ENCODE measurements around the gene NFATC1. TPM values are rescaled to one million over a fixed set of nuclear protein-coding genes. Genes with fewer than 3 reads are reported as not detected.

NFATC1 gene
- total RNA-seq, 3 donors from 2014 or later = 10.9 to 18.0 (median 12.9) TPM

DNA sequence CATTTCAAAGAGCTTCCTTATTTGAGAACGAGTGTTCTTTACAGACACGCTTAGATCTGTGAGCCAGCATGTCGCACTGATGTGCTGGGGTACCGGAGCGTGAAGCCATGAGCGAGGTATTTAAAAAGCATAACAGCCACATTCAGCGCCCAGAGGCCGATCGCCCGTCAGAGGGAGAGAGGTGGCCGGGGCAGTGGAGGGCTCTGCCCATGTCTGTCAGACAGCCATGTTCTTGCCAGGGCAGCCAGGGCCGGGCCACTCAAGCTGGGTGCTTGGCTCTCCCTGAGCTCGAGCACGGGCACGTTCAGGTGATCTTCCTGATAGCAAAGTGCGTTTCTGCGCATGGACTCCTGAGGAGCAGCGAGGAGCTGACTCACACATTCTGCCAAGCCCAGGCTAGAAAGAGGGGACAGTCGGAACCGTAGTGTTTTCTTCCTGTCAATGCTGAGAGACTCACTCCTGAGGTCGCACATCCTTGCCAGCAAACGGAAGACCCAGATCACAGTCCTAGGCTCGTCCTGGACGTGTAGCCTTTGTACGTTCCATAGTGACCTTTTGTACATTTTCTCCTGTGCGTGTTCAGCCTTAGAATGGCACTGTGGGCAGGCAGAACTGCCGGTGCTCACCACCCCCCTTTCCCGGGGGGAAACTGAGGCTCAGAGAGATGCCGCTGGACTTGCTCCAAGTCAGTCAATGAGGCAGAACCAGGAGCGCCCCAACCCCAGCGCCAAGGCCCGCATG, 100.7 kb downstream of the NFATC1 start:
- intact Hi-C loops (cut with DNase I; ENCODE audit: low total_unique reads) = no loop called here
- Histone ChIP-seq H3K27ac (no peak overlapping the region), H3K4me1 (no peaks in the 10 kb centered on the region), H3K27me3 (no peaks in the 10 kb centered on the region), H3K4me3 (no peak overlapping the region), H3K36me3 (no peaks in the 10 kb centered on the region), H3K9me3 (peaks cover 0 to 14% of the 10 kb centered on the region in 2 donors)
- TF ChIP-seq, protein P1, sequence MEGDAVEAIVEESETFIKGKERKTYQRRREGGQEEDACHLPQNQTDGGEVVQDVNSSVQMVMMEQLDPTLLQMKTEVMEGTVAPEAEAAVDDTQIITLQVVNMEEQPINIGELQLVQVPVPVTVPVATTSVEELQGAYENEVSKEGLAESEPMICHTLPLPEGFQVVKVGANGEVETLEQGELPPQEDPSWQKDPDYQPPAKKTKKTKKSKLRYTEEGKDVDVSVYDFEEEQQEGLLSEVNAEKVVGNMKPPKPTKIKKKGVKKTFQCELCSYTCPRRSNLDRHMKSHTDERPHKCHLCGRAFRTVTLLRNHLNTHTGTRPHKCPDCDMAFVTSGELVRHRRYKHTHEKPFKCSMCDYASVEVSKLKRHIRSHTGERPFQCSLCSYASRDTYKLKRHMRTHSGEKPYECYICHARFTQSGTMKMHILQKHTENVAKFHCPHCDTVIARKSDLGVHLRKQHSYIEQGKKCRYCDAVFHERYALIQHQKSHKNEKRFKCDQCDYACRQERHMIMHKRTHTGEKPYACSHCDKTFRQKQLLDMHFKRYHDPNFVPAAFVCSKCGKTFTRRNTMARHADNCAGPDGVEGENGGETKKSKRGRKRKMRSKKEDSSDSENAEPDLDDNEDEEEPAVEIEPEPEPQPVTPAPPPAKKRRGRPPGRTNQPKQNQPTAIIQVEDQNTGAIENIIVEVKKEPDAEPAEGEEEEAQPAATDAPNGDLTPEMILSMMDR (IDR thresholded peaks at IDR 0.05) = no peak
- TF ChIP-seq POLR2AphosphoS5 (IDR thresholded peaks at IDR 0.05) (no peak), POLR2A (IDR thresholded peaks at IDR 0.05) (no peak)
- no peak for DNase-seq (ENCODE audit: low spot score in 2 of 2)

DNA sequence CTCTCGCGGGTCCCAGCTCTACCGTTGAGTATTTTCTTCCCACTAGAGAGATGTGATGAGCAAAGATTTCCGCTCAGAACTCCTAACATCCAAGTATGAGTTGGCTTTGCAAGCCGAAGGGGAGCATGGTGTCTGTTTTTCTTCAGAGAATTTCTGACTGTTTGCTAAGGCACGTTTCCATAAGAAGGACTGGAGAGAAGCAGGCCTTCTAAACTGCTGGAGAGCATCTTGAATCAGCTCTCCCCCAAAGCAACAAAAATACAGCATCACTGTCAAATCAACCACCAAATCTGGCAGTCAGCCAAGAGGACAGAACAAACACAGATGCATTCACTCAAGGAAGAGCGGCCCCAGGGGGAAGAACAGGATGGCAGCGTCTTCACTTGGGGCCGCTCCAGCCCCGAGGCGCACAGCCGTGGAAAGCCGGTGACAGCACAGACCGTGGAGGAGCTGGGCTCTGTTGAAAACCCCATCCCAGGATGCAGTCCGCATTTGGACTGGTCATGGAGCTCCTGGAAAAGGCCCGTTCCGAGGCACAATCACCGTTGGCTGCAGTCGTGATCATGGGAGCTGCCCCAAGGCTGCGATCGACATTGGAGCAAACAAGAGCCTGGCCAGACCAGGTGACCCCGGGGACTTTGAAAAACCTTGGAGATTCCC, 101.4 kb downstream of the NFATC1 start:
- H3K36me3 ChIP-seq = no peaks in the 10 kb centered on the region
- H3K27ac ChIP-seq = no peak overlapping the region
- H3K4me3 ChIP-seq = no peak overlapping the region
- DNase-seq (ENCODE audit: low spot score in 2 of 2) = no peak
- H3K4me1 ChIP-seq = no peaks in the 10 kb centered on the region
- TF ChIP-seq POLR2AphosphoS5 (IDR thresholded peaks at IDR 0.05) (no peak), POLR2A (IDR thresholded peaks at IDR 0.05) (no peak)
- TF ChIP-seq, protein P1 (IDR thresholded peaks at IDR 0.05) = no peak
- intact Hi-C loops (cut with DNase I; ENCODE audit: low total_unique reads) = no loop called here
- H3K9me3 ChIP-seq = peaks cover 0 to 14% of the 10 kb centered on the region in 2 donors
- H3K27me3 ChIP-seq = no peaks in the 10 kb centered on the region

DNA sequence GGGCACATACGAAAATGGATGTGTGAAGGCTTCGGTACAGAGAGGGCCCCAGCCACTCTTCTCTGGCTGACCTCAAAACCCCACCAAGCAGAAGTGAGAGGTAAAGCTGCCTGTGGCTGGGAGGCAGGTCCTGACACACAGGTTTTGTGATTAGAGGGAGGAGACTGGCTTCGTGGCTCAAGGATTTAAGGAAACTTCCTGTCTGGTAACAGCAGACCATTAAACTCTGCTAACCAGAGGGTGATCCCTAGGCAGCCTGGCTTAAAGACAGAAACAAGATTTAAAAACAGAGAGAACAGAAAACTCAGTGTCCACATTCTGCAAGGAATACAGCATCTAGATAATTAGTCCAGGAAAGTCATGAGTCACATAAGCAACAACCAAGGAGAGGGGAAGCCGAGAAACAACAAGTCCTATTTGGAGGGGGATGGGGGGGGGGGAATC, 101.9 kb downstream of the NFATC1 start:
- Histone ChIP-seq H3K4me3 (no peak overlapping the region), H3K4me1 (no peaks in the 10 kb centered on the region), H3K36me3 (no peaks in the 10 kb centered on the region), H3K27ac (no peak overlapping the region), H3K27me3 (no peaks in the 10 kb centered on the region), H3K9me3 (peaks cover 0 to 14% of the 10 kb centered on the region in 2 donors)
- TF ChIP-seq POLR2A (IDR thresholded peaks at IDR 0.05) (no peak), POLR2AphosphoS5 (IDR thresholded peaks at IDR 0.05) (no peak)
- TF ChIP-seq, protein P1 (IDR thresholded peaks at IDR 0.05) = no peak
- no peak for DNase-seq (ENCODE audit: low spot score in 2 of 2)
- intact Hi-C loops (cut with DNase I; ENCODE audit: low total_unique reads) = no loop called here

DNA sequence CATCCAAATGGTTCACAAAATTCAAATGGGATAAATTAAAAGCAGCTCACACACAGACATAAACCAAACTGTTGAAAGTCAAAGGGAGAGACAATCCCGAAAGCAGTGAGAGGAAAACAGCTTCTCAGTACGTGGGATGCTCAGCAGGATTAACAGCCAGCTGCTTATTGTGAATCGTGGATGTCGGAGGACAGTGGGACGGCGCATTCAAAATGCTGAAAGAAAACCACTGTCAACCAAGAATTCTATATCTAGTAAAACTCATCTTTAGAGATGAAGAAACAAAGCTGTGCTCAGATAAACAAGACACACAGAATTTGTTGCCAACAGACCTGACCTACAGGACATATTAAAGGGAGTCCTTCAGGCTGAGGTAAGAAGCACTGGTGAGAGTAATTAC, 102.9 kb downstream of the NFATC1 start:
- peaks cover 0 to 14% of the 10 kb centered on the region in 2 donors for H3K9me3 ChIP-seq
- no peak overlapping the region for H3K4me3 ChIP-seq
- DNase-seq (ENCODE audit: low spot score in 2 of 2) = no peak
- H3K4me1 ChIP-seq = no peaks in the 10 kb centered on the region
- H3K27me3 ChIP-seq = no peaks in the 10 kb centered on the region
- no peaks in the 10 kb centered on the region for H3K36me3 ChIP-seq
- intact Hi-C loops (cut with DNase I; ENCODE audit: low total_unique reads) = no loop called here
- H3K27ac ChIP-seq = no peak overlapping the region
- TF ChIP-seq POLR2AphosphoS5 (IDR thresholded peaks at IDR 0.05) (no peak), POLR2A (IDR thresholded peaks at IDR 0.05) (no peak)
- TF ChIP-seq, protein P1 (IDR thresholded peaks at IDR 0.05) = no peak

DNA sequence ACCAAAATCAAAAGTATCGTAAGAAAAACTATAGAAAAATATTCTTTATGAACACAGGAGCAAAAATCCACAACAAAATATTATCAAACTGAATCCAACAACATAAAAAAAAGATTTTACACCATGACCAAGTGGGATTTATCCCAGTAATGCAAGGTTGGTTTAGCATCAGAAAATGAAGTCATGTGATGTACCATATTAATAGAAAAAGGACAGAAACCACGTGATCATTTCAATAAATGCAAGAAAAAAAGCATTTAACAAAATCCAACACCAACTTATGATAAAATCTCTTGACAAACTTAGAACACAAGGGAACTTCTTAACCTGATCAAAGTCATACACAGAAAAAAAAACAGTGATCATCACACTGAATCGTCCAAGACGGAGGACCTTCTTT, 105.3 kb downstream of the NFATC1 start:
- Histone ChIP-seq H3K4me1 (no peaks in the 10 kb centered on the region), H3K36me3 (no peaks in the 10 kb centered on the region), H3K27me3 (no peaks in the 10 kb centered on the region), H3K4me3 (no peak overlapping the region), H3K9me3 (peaks cover 0 to 14% of the 10 kb centered on the region in 2 donors), H3K27ac (no peak overlapping the region)
- TF ChIP-seq, protein P1 (IDR thresholded peaks at IDR 0.05) = no peak
- TF ChIP-seq POLR2AphosphoS5 (IDR thresholded peaks at IDR 0.05) (no peak), POLR2A (IDR thresholded peaks at IDR 0.05) (no peak)
- DNase-seq (ENCODE audit: low spot score in 2 of 2) = no peak
- intact Hi-C loops (cut with DNase I; ENCODE audit: low total_unique reads) = no loop called here
